HepG2 (cell line): ENCODE results near the gene RBBP8. TPM values are rescaled to one million over a fixed set of nuclear protein-coding genes. Genes with fewer than 3 reads are reported as not detected.

Experiments
- ATAC-seq: fragments of 200-7000 bp; cut with Tn5 transposase; 3 replicates; pipeline ENCODE4 v1.9.1; 2020; ENCODE audit warnings: mild to moderate bottlenecking, moderate library complexity
- BruUV-seq: library from RNA; stranded (reverse); fragments of 400-500 nt; replicated peaks from 2 replicates; lab custom pipeline; 2021; lab: Mats Ljungman, UMichigan
- CTCF ChIA-PET: fragments of 300-600 bp; formaldehyde crosslinking; extraction: SDS; loops from one replicate; lab custom pipeline; 2021; ENCODE audit warnings: low total read pairs, inconsistent platforms, low intra/inter-chr PET ratio; lab: Yijun Ruan, JAX
- POLR2A ChIA-PET: fragments of 350-600 bp; sonication (Branson Sonifier 250); formaldehyde crosslinking; loops from one replicate; lab custom pipeline; 2020; ENCODE audit warnings: antibody characterized with exemption, inconsistent platforms; lab: Yijun Ruan, JAX
- DNase-seq: peaks from one replicate; pipeline ENCODE4 v3.0.0-alpha.2; 2015; ENCODE audit warnings: low spot score
- FAIRE-seq: peaks from 3 replicates; lab custom pipeline; 2011; peaks lifted over from hg19 to GRCh38; lab: Jason Lieb, UNC
- H2AFZ ChIP-seq: one replicate; pipeline ENCODE4 v1.6.1; 2011; ENCODE audit warnings: low read length, inconsistent platforms
- H3K27ac ChIP-seq: fragments of 300-600 bp; 3 replicates; pipeline ENCODE4 v1.8.0; 2011; ENCODE audit warnings: mixed run types, mild to moderate bottlenecking, mixed read lengths, low read length, inconsistent platforms; ENCODE audit not compliant: insufficient read depth; ENCODE audit errors: extremely low read length
- H3K27me3 ChIP-seq, 2 experiments: fragments of 200-600 bp in 1 of 2; 2 replicates in 1 of 2; 3 replicates in 1 of 2; pipeline versions ENCODE4 v1.6.0 to v1.8.0; 2011; ENCODE audit warnings: low read length in 2 of 2, mild to moderate bottlenecking in 2 of 2, moderate library complexity in 2 of 2, inconsistent platforms in 1 of 2; ENCODE audit not compliant: insufficient read depth in 2 of 2, control insufficient read depth in 1 of 2
- H3K36me3 ChIP-seq, 2 experiments: fragments of 200-600 bp in 1 of 2; replicated peaks in 1 of 2; 2 replicates in 1 of 2; 3 replicates in 1 of 2; pipeline versions ENCODE4 v1.5.1 to v1.8.0; 2011; ENCODE audit warnings: low read length in 2 of 2, inconsistent platforms in 1 of 2; ENCODE audit not compliant: insufficient read depth in 2 of 2, control insufficient read depth in 1 of 2
- H3K4me1 ChIP-seq: 2 replicates; pipeline ENCODE4 v1.5.1; 2012; ENCODE audit warnings: low read length, inconsistent platforms; ENCODE audit not compliant: insufficient read depth
- H3K4me2 ChIP-seq: 2 replicates; pipeline ENCODE4 v1.6.0; 2011; ENCODE audit warnings: low read depth, low read length, inconsistent platforms
- H3K4me3 ChIP-seq, 3 experiments: fragments of 200-600 bp in 1 of 3; sonication (generic), shearing (Covaris generic) in 1 of 3; replicated peaks in 1 of 3; 2 replicates each; pipeline ENCODE4 v1.5.1; 2011 to 2016; ENCODE audit warnings: low read length in 3 of 3, inconsistent platforms in 2 of 3, low read depth in 2 of 3, mild to moderate bottlenecking in 2 of 3, control low read depth in 1 of 3, mixed read lengths in 1 of 3; ENCODE audit not compliant: insufficient read depth in 1 of 3
- H3K79me2 ChIP-seq: one replicate; pipeline ENCODE4 v1.6.1; 2011; ENCODE audit warnings: low read length, inconsistent platforms; ENCODE audit not compliant: insufficient read depth
- H3K9ac ChIP-seq: 2 replicates; pipeline ENCODE4 v1.6.0; 2011; ENCODE audit warnings: mild to moderate bottlenecking, low read depth, low read length, inconsistent platforms; ENCODE audit not compliant: insufficient read depth
- H3K9me3 ChIP-seq: 2 replicates; pipeline ENCODE4 v1.5.1; 2012; ENCODE audit warnings: mild to moderate bottlenecking, low read length
- H4K20me1 ChIP-seq: 2 replicates; pipeline ENCODE4 v1.6.0; 2011; ENCODE audit warnings: inconsistent platforms, mild to moderate bottlenecking, low read length, moderate library complexity; ENCODE audit not compliant: insufficient read depth
- ELF1 ChIP-seq: sonication (generic); formaldehyde crosslinking; IDR thresholded peaks from 2 replicates; pipeline ENCODE4 v1.4.0; 2020; ENCODE audit warnings: missing genetic modification reagents
- GABPB1 ChIP-seq: IDR thresholded peaks from 2 replicates; pipeline ENCODE4 v1.6.1; 2016; ENCODE audit warnings: mild to moderate bottlenecking, missing genetic modification reagents, moderate library complexity, missing compliant biosample characterization
- MYC ChIP-seq: sonication (generic); formaldehyde crosslinking; IDR thresholded peaks from 2 replicates; pipeline ENCODE4 v1.9.0; 2021; ENCODE audit warnings: missing genetic modification reagents, borderline replicate concordance
- SMAD3 ChIP-seq: sonication (generic); formaldehyde crosslinking; IDR thresholded peaks from 2 replicates; pipeline ENCODE4 v1.4.0; 2020; ENCODE audit warnings: missing genetic modification reagents
- SMC3 ChIP-seq: IDR thresholded peaks from 2 replicates; pipeline ENCODE4 v1.6.1; 2011; ENCODE audit warnings: low read length, improper control_type of control experiment
- STAG1 ChIP-seq: sonication (generic); formaldehyde crosslinking; IDR thresholded peaks from 2 replicates; pipeline ENCODE4 v1.4.0; 2020; ENCODE audit warnings: missing genetic modification reagents
- TCF7L2 ChIP-seq: IDR thresholded peaks from 2 replicates; pipeline ENCODE4 v1.6.1; 2011; ENCODE audit warnings: mild to moderate bottlenecking, low read depth, low read length, moderate library complexity
- TEAD2 ChIP-seq: sonication (generic); formaldehyde crosslinking; IDR thresholded peaks from 2 replicates; pipeline ENCODE4 v1.9.0; 2021; ENCODE audit warnings: missing genetic modification reagents
- ZNF292 ChIP-seq: sonication (generic); formaldehyde crosslinking; IDR thresholded peaks from 2 replicates; pipeline ENCODE4 v1.8.1; 2022; ENCODE audit warnings: mild to moderate bottlenecking, low read depth, missing genetic modification reagents, borderline replicate concordance
- ZNF484 ChIP-seq: sonication (generic); formaldehyde crosslinking; IDR thresholded peaks from 2 replicates; pipeline ENCODE4 v1.5.1; 2020; ENCODE audit warnings: mild to moderate bottlenecking, low read depth, missing genetic modification reagents, borderline replicate concordance
- whole genome bisulfite sequencing: methylation state at CpG from one replicate; pipeline ENCODE4 v1.1.6; 2017; ENCODE audit warnings: low lambda C conversion rate; 5-methylcytosine and 5-hydroxymethylcytosine counted together
- in situ Hi-C: cut with HindIII; loops from 2 replicates; pipeline ENCODE4 v1.10.0; 2017; ENCODE audit warnings: low pct_unique_long_range_greater_than_20kb; ENCODE audit not compliant: extremely low pct_ligation_motif_present
- intact Hi-C: fragments of 100-400 bp; cut with micrococcal nuclease; formaldehyde crosslinking; loops from one replicate; pipeline ENCODE4 v1.10.0; 2022; ENCODE audit not compliant: unreplicated experiment
- polyA plus RNA-seq, 8 experiments: library from polyadenylated mRNA; depleted of rRNA in 3 of 8; stranded (reverse) in 7 of 8; unstranded in 1 of 8; fragments of >200 nt; fragmentation: Illumina TruSeq in 4 of 8; extraction: Trizol in 4 of 8; gene quantifications; 2 replicates each; pipeline versions ENCODE4 v1.2.1 to v1.2.3, GENCODE V29; 2011 to 2016; ENCODE audit warnings: low read depth in 4 of 8, missing spikeins in 1 of 8, mixed read lengths in 1 of 8; ENCODE audit not compliant: insufficient read depth in 1 of 8
- total RNA-seq, 5 experiments: library from RNA; depleted of rRNA; stranded (reverse); fragments of >200 nt; fragmentation: Illumina TruSeq; extraction: Trizol; gene quantifications; 2 replicates each; pipeline ENCODE4 v1.2.3, GENCODE V29; 2016; ENCODE audit warnings: low read depth in 1 of 5
- TF ChIP-seq, protein P1 (sequence below): sonication (generic); formaldehyde crosslinking; IDR thresholded peaks from 2 replicates; pipeline ENCODE4 v1.8.1; 2023; ENCODE audit warnings: missing genetic modification reagents, inconsistent platforms, borderline replicate concordance
- TF ChIP-seq, protein P2 (sequence below): sonication (generic); formaldehyde crosslinking; IDR thresholded peaks from 2 replicates; pipeline ENCODE4 v1.4.0; 2020; ENCODE audit warnings: mild to moderate bottlenecking, missing genetic modification reagents
- TF ChIP-seq, protein P3 (sequence below): sonication (generic); formaldehyde crosslinking; IDR thresholded peaks from 2 replicates; pipeline ENCODE4 v1.5.0; 2020; ENCODE audit warnings: mild to moderate bottlenecking, missing genetic modification reagents, moderate library complexity

The RBBP8 gene
- total and polyA plus RNA-seq, 2 of the 13 experiments (the other 11 are each of a cell fraction or from before 2014, with no cell fraction given): 14.2 to 47.4 TPM

DNA sequence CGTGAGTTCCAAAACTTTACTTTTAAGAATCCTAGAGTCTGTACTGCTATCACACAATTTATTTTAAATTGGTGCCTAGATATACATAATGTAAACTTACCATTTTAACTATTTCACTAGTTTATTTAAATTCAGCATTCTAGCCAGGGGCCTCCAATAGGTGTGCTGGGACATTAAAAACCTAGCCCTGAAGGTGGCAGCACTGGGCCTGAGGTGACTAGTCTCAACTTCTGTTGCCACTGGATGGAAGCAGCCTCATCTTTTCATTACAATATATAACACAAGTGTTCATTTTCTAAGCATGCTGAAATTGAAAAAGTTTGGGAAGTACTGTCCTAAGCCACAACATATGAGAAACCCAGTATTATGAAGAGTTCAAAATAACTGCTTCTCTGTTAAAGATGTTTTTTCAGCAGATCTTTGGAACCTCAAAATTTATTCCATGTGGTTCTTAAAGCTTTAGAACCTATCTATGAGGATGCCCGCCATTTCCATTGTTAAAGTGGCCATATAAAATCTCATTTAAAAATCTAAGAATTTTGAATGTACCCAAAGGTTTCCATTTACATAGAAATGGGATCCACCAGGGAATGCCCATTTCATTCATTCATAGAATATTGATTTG, 2.9 kb upstream of the RBBP8 start:
- ChIA-PET CTCF (interaction anchor here (1.8 kb wide), 1 partner anchor 53 kb away, joined by 8 read pairs; no protein-coding TSS in a partner anchor), POLR2A (no interaction called here)
- 69% methylated on average over 2 of the region's 2 CpGs for WGBS
- no peak overlapping the region for H3K27ac ChIP-seq
- DNase-seq (peak; percentile 62), ATAC-seq (peak; percentile 48), FAIRE-seq (peak; percentile 87)
- H3K4me2 ChIP-seq: no peak overlapping the region
- no peaks in the 10 kb centered on the region for H3K36me3 ChIP-seq
- H4K20me1 ChIP-seq: no peaks in the 10 kb centered on the region
- intact Hi-C loops (loop anchor here (1.0 to 10.0 kb wide), 2 partner anchors 53 to 475 kb away; no protein-coding TSS in a partner anchor), in situ Hi-C loops (no loop called here)
- no peaks in the 10 kb centered on the region for H3K27me3 ChIP-seq
- no peak overlapping the region for H3K4me3 ChIP-seq
- no peaks in the 10 kb centered on the region for H3K9me3 ChIP-seq
- peaks cover 22% of the 10 kb centered on the region for H3K4me1 ChIP-seq
- TF ChIP-seq, protein P1, sequence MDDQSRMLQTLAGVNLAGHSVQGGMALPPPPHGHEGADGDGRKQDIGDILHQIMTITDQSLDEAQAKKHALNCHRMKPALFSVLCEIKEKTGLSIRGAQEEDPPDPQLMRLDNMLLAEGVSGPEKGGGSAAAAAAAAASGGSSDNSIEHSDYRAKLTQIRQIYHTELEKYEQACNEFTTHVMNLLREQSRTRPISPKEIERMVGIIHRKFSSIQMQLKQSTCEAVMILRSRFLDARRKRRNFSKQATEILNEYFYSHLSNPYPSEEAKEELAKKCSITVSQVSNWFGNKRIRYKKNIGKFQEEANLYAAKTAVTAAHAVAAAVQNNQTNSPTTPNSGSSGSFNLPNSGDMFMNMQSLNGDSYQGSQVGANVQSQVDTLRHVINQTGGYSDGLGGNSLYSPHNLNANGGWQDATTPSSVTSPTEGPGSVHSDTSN (CRISPR knock-in tag): no peak
- TF ChIP-seq GABPB1 (no peak), SMC3 (peak; percentile 40; the same call in 1 of the 2 replicates), ZNF292 (CRISPR knock-in tag) (no peak), ZNF484 (CRISPR knock-in tag) (no peak), TCF7L2 (no peak), STAG1 (CRISPR knock-in tag) (peak; percentile 55), SMAD3 (CRISPR knock-in tag) (no peak), ELF1 (CRISPR knock-in tag) (no peak), MYC (CRISPR knock-in tag) (no peak), TEAD2 (CRISPR knock-in tag) (no peak)
- TF ChIP-seq, protein P2, sequence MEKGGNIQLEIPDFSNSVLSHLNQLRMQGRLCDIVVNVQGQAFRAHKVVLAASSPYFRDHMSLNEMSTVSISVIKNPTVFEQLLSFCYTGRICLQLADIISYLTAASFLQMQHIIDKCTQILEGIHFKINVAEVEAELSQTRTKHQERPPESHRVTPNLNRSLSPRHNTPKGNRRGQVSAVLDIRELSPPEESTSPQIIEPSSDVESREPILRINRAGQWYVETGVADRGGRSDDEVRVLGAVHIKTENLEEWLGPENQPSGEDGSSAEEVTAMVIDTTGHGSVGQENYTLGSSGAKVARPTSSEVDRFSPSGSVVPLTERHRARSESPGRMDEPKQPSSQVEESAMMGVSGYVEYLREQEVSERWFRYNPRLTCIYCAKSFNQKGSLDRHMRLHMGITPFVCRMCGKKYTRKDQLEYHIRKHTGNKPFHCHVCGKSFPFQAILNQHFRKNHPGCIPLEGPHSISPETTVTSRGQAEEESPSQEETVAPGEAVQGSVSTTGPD (CRISPR knock-in tag): peak; percentile 75; the same call in 1 of the 2 replicates
- TF ChIP-seq, protein P3, sequence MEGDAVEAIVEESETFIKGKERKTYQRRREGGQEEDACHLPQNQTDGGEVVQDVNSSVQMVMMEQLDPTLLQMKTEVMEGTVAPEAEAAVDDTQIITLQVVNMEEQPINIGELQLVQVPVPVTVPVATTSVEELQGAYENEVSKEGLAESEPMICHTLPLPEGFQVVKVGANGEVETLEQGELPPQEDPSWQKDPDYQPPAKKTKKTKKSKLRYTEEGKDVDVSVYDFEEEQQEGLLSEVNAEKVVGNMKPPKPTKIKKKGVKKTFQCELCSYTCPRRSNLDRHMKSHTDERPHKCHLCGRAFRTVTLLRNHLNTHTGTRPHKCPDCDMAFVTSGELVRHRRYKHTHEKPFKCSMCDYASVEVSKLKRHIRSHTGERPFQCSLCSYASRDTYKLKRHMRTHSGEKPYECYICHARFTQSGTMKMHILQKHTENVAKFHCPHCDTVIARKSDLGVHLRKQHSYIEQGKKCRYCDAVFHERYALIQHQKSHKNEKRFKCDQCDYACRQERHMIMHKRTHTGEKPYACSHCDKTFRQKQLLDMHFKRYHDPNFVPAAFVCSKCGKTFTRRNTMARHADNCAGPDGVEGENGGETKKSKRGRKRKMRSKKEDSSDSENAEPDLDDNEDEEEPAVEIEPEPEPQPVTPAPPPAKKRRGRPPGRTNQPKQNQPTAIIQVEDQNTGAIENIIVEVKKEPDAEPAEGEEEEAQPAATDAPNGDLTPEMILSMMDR (CRISPR knock-in tag): peak; percentile 73
- no peak overlapping the region for H3K9ac ChIP-seq
- no TSS peak for BruUV-seq
- H2AFZ ChIP-seq: no peak overlapping the region
- peaks cover 15% of the 10 kb centered on the region for H3K79me2 ChIP-seq
